HL-60 (cell line): Measurements from ENCODE around the gene HIF1A.

Experiments
- DNase-seq, 2 experiments: peaks; one replicate each; pipeline ENCODE4 v3.0.0-alpha.2; 2010 to 2020; ENCODE audit warnings: low read depth in 1 of 2, low spot score in 1 of 2
- H3K27ac ChIP-seq: fragments of 250-450 bp; sonication (Bioruptor Pico); replicated peaks from 2 replicates; pipeline ENCODE4 v1.5.1; 2020; ENCODE audit warnings: mild to moderate bottlenecking, moderate library complexity
- H3K27me3 ChIP-seq: fragments of 250-450 bp; sonication (Bioruptor Pico); 2 replicates; pipeline ENCODE4 v1.5.1; 2021; ENCODE audit warnings: mild to moderate bottlenecking, moderate library complexity; ENCODE audit not compliant: insufficient read depth, poor library complexity, severe bottlenecking
- H3K4me3 ChIP-seq: replicated peaks from 2 replicates; pipeline ENCODE4 v1.5.1; 2011; ENCODE audit warnings: mild to moderate bottlenecking, control low read depth, low read length; ENCODE audit not compliant: insufficient read depth
- GABPA ChIP-seq: IDR thresholded peaks from 2 replicates; pipeline ENCODE4 v1.6.1; 2012; ENCODE audit warnings: low read depth
- POLR2AphosphoS5 ChIP-seq: IDR thresholded peaks from 2 replicates; pipeline ENCODE4 v1.6.1; 2012; ENCODE audit warnings: low read depth
- SPI1 ChIP-seq: IDR thresholded peaks from 2 replicates; pipeline ENCODE4 v1.6.1; 2012; ENCODE audit warnings: low read depth, mild to moderate bottlenecking, borderline replicate concordance
- TF ChIP-seq, protein P1 (sequence below): IDR thresholded peaks from one replicate; pipeline ENCODE4 v1.5.1; 2011; ENCODE audit warnings: low read length, control low read depth, inconsistent platforms; ENCODE audit not compliant: insufficient read depth
- TF ChIP-seq, protein P2 (sequence below): IDR thresholded peaks from 2 replicates; pipeline ENCODE4 v1.6.1; 2012; ENCODE audit warnings: low read depth; ENCODE audit not compliant: insufficient replicate concordance

HIF1A gene

DNA sequence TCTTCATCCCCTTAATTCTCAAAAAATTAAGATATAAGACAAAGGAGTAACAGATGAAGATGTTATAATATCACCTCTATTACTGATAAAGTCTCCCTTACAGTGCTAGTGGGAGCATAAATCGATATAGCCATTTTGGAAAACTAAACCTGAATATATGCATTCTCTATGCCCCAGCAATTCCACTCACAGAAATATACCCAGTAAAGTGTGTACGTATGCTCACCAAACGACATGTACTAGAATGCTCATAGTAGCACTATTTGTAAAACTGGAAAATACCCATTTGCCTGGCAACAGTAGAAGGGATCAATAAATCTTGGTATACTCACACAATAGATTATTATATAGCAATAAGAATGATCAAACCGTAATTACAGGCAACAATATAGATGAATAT is 44.0 kb upstream of the HIF1A start:
- H3K27me3 ChIP-seq: no peaks in the 10 kb centered on the region
- H3K27ac ChIP-seq: no peak overlapping the region
- no peak overlapping the region for H3K4me3 ChIP-seq
- no peak for DNase-seq
- TF ChIP-seq, protein P1, sequence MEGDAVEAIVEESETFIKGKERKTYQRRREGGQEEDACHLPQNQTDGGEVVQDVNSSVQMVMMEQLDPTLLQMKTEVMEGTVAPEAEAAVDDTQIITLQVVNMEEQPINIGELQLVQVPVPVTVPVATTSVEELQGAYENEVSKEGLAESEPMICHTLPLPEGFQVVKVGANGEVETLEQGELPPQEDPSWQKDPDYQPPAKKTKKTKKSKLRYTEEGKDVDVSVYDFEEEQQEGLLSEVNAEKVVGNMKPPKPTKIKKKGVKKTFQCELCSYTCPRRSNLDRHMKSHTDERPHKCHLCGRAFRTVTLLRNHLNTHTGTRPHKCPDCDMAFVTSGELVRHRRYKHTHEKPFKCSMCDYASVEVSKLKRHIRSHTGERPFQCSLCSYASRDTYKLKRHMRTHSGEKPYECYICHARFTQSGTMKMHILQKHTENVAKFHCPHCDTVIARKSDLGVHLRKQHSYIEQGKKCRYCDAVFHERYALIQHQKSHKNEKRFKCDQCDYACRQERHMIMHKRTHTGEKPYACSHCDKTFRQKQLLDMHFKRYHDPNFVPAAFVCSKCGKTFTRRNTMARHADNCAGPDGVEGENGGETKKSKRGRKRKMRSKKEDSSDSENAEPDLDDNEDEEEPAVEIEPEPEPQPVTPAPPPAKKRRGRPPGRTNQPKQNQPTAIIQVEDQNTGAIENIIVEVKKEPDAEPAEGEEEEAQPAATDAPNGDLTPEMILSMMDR: no peak
- TF ChIP-seq GABPA (no peak), POLR2AphosphoS5 (no peak)
- TF ChIP-seq, protein P2, sequence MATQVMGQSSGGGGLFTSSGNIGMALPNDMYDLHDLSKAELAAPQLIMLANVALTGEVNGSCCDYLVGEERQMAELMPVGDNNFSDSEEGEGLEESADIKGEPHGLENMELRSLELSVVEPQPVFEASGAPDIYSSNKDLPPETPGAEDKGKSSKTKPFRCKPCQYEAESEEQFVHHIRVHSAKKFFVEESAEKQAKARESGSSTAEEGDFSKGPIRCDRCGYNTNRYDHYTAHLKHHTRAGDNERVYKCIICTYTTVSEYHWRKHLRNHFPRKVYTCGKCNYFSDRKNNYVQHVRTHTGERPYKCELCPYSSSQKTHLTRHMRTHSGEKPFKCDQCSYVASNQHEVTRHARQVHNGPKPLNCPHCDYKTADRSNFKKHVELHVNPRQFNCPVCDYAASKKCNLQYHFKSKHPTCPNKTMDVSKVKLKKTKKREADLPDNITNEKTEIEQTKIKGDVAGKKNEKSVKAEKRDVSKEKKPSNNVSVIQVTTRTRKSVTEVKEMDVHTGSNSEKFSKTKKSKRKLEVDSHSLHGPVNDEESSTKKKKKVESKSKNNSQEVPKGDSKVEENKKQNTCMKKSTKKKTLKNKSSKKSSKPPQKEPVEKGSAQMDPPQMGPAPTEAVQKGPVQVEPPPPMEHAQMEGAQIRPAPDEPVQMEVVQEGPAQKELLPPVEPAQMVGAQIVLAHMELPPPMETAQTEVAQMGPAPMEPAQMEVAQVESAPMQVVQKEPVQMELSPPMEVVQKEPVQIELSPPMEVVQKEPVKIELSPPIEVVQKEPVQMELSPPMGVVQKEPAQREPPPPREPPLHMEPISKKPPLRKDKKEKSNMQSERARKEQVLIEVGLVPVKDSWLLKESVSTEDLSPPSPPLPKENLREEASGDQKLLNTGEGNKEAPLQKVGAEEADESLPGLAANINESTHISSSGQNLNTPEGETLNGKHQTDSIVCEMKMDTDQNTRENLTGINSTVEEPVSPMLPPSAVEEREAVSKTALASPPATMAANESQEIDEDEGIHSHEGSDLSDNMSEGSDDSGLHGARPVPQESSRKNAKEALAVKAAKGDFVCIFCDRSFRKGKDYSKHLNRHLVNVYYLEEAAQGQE: no peak

DNA sequence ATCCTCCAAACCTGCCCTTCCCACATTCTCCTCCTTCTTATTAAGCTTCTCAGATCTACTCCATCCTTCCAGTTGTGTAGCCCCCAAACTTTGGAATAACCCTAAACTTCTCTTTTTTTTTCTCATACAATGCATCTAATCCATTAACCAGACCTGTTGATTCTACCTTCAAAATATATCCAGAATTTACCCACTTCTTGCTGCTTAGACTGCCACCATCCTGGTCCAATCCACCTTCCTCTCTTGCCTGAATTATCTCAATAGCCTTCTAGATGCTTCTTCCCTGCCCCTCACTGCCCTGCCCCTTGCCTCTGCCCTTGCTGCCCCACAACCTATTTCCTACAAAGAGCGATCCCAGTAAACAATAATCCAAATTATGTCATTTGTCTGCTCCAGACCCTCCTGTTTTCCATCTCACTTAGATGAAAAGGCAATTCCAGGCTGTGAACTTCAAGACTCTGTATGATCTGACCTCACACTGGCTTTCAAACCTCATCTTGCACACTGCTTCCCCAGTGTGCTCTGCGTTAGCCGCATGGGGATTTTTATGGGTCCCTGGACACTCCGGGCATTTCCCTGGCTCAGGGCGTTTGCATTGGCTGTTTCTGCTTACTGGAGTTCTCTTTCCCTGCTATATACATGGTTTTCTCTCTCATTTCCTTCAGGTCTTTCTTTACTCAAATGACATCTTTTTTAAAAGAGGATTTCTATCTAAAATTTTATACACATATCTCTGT is 42.6 kb upstream of the HIF1A start:
- TF ChIP-seq POLR2AphosphoS5 (no peak), SPI1 (no peak), GABPA (no peak)
- TF ChIP-seq, protein P2: no peak
- TF ChIP-seq, protein P1: no peak
- Histone ChIP-seq H3K27ac (no peak overlapping the region), H3K4me3 (no peak overlapping the region), H3K27me3 (no peaks in the 10 kb centered on the region)
- DNase-seq: no peak

DNA sequence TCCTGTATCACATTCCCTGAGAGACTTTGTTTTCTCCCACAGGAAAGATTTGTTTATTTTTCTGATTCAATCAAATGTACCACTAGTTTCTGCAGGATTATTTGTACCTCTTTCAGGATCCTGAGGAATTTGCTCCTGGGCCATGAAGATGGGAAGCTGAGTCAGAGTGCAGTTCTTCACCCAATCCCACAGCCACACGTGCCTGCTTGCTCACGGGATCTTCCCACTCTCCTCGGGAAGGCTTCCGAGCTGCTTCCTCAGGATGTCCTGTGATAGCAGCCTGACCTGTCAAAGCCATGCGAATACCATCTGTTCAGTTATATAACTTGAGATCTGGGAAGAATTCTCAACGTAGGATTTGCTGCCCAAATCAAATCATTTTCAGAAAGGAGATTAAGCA is 41.8 kb upstream of the HIF1A start:
- no peak for DNase-seq
- no peaks in the 10 kb centered on the region for H3K27me3 ChIP-seq
- TF ChIP-seq GABPA (no peak), SPI1 (no peak), POLR2AphosphoS5 (no peak)
- TF ChIP-seq, protein P2: no peak
- TF ChIP-seq, protein P1: no peak

More for the DNA sequence above, 41.8 kb upstream of the HIF1A start:
- H3K4me3 ChIP-seq: no peak overlapping the region
- H3K27ac ChIP-seq: no peak overlapping the region
